SIG-M5 treated with dmso at 0.1 percent for 504 hours (cell line): ENCODE data around the gene LANCL3.
"Not testable (repeated sequence)": the region's sequence is repeated elsewhere in the genome, so short reads cannot be mapped to it uniquely, and the experiment has no call there.

Source experiments
- DNase-seq: peaks from one replicate; lab custom pipeline; 2025; ENCODE audit not compliant: unreplicated experiment; lab: John Stamatoyannopoulos, UW

The LANCL3 gene

DNA sequence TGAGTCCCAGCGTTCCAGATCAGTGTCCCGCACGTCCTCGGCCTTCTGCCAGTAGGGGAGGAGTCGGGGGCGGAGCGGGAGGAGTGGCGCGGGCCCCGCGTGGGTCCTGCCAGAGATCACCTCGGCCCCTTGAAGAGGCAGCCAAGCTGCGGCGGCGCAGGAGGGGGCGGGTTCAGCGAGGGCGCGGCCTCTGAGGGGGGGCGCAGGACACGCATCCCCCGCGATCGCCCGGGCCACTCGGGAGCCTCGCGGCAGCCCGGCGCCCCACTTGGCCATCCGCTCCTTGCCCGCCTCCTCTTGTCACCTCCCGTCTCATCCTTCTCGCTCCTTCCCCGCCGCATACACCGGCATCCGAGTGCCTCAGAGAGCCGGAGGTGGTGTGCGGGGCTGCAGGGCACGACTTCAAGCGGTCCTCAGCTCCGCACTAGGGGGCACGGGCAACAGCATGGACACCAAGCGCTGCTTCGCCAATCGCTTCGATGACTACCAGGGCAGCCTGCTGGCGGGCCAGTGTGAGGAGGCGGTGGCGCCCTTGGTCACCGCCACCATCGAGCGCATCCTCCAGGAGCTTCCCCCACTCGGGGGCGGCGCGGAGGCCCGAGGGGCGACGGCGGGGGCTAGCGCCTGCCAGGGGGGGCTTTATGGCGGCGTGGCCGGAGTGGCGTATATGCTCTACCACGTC lies at the start of gene LANCL3:
LANCL3 (plus strand) TSS at position 236 of the 682 bp plus-strand sequence; CDS start at position 446, 210 bp downstream.
- DNase-seq = not testable (repeated sequence)

DNA sequence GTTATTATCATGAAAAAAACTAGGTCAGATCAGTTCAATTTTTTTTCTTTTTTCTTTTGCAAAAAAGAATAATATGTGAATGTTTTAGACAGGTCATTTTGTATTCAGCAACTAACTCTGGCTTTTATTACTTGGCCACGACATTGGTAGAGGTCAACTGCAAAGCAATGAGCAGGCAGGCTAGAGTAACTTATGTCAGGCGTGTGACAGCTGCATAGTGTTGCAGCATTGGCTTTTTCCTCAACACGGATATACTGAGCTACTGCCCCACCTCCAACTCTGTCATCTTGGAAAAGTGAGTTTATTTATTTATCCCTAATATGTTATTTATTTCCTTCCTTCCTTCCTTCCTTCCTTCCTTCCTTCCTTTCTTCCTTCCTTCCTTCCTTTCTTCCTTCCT lies 47.8 kb upstream of the LANCL3 start:
- DNase-seq = not testable (repeated sequence)

DNA sequence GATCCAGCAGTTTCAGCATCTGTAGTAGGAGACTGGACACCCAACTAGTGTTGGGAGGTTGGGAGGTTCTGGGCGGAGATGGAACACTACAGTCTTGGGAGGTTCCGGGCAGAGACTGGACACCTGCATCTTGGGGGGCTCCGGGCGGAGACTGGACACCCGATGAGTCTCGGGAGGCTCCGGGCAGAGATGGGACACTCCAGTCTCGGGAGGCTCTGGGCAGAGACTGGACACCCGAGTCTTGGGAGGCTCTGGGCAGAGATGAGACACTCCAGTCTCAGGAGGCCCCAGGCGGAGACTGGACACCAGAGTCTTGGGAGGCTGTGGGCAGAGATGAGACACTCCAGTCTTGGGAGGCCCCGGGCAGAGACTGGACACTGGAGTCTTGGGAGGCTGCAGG lies 29.5 kb upstream of the LANCL3 start:
- no peak for DNase-seq

DNA sequence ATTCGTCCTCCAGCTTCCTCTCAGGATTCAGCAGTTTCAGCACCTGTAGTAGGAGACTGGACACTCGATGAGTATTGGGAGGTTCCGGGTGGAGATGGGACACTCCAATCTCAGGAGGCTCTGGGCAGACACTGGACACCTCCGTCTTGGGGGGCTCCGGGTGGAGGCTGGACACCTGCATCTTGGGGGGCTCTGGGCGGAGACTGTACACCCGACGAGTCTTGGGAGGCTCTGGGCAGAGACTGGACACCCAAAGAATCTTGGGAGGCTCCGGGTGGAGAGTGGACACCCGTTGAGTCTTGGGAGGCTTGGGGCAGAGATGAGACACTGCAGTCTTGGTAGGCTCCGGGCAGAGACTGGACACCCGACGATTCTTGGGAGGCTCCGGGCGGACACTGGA lies 28.7 kb upstream of the LANCL3 start:
- no peak for DNase-seq

DNA sequence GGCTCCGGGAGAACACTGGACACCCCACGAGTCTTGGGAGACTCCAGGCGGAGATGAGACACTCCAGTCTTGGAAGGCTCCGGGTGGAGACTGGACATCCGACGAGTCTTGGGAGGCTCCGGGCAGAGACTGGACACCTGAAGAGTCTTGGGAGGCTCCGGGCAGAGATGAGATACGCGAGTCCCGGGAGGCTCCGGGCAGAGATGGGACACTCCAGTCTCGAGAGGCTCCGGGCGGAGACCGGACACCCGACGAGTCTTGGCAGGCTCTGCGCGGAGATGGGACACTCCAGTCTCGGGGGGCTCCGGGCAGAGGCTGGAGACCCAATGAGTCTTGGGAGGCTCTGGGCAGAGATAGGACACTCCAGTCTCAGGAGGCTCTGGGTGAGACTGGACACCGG lies 28.1 kb upstream of the LANCL3 start:
- DNase-seq = no peak

DNA sequence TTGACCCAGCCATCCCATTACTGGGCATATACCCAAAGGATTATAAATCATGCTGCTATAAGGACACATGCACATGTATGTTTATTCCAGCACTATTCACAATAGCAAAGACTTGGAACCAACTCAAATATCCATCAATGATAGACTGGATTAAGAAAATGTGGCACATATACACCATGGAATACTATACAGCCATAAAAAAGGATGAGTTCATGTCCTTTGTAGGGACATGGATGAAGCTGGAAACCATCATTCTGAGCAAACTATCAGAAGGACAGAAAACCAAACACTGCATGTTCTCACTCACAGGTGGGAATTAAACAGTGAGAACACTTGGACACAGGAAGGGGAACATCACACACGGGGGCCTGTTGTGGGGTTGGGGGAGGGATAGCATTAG lies 26.9 kb upstream of the LANCL3 start:
- DNase-seq = not testable (repeated sequence)

DNA sequence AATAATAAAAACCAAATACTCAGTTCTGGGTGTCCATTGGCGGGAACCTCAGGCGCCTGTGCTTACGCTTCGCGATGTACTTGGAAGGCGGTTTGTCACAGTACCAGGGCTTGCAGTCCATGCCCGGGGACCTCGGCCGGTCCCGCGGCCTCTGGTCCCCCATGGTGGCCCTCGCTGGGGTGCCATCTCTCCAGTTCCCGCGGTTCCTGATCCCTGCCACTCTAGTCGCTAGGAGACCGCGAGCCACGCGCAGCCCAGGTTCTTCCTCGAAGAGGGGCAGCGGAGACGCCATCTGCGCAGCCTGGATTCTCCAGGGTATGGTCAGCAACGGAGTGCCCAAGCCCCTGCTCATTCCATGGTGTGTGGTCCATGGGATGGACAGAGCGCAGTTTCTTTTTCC lies 26.4 kb upstream of the LANCL3 start:
- no peak for DNase-seq

DNA sequence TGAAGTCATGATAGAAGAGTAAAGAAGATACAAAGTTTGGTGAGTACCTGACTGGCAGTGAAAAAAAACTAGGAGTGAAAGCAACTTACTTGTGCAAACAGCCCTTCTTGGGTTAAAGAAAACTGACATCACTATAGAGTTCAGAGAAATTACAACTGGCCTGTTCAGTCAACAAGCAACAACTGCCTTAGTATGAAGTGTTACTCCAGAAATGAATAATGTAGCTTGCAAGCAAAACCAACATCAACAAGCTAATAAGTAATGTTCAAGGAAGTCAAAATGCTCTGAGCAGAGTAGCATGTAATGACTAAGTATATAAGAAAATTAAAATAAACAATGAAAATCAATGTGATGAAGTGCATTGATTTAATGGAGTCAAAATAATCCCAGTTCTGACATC lies 21.8 kb upstream of the LANCL3 start:
- not testable (repeated sequence) for DNase-seq

DNA sequence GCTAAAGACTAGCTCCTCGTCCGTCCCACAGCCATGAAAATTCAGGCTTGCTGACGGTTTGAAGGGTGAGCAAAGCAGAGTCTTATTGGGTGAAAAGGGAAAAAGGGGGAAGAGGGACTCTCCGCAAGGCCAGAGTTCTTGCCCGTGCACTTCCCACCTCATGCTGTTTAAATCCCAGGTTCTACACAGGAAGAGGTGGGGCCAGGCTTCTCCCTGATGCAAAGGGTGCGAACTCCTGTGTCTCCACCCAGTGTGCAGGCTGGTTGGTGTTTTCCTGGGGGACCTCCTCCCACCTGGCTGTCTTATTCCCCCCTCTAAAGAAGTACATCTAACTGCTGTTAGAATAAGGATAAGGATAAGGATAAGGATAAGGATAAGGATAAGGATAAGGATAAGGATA lies 18.0 kb upstream of the LANCL3 start:
- DNase-seq = no peak

DNA sequence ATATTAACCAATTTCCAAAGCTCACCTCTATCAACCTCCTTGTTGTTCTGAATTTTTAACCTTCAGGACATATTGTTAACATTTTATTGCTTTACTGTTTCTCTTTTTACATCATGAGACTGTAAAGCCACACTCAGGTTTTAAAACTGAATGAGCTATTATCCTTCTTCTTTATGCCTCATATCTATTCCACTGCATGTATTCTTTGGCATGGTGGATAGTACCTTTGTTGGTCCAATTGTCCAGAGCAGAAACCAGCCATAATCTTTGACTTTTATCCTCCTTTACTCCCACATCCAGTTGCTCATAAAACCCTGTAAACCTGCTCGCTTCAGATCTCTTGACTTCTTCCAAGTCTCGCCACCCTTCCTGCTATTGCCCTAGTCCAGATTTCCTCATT lies 6.2 kb upstream of the LANCL3 start:
- DNase-seq = not testable (repeated sequence)

DNA sequence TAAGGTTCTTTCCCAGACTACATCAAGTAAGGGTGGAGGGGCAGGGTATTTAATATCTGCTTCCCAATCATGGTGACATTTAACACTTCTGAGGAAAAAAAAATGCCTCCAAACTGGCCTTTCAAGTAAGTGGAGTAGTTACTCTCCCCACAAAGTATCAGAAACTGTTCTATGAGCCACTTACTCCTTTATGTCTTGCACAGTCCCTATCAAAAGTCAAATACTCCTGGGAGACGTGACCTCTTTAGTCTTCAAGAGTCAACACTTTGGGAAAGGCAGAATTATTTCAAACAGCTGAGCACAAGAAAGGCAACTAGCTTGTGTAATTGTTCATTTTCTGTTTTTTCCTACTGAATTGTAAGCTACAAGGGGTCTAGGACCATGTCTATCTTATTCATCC lies 1.1 kb upstream of the LANCL3 start:
- not testable (repeated sequence) for DNase-seq

DNA sequence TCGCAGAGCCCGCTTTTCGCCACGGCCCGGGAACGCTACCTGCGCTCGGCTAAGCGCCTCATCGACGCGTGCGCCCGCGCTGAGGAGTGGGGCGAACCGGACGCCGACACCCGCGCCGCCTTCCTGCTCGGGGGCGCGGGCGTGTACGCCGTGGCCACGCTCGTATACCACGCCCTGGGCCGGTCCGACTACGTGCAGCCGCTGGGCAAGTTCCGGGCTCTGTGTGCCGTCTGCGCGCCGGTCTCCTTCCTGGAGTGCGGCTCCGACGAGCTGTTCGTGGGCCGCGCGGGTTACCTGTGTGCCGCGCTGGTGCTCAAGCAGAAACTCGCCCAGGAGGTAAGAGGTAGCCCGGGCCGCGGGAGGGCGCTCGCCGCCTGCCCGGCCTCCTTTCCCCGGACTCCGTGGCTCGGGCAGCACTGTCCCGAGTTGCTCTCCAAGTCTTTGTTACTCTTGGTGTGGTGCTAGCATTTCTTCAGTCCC lies 687 bp downstream of the LANCL3 start:
- not testable (repeated sequence) for DNase-seq

DNA sequence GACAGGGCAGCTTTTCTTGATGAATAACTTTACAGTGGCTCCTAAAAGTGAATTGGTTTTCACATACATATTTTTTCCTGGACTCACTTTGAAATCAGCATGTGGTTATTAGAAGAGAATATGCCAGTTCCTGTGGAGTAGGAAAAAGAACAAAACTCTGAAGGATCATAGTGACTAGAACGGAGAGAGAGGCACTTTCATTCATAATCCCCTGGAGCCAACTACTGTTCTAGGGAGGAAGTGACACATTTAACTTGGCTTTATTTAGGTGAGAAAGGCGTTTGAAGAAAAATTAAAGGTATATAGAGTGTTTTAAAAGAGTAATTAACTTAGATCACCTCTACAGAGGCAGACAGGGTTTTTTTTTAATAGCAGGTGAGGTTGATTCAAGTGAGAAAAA lies 1.7 kb downstream of the LANCL3 start:
- not testable (repeated sequence) for DNase-seq

DNA sequence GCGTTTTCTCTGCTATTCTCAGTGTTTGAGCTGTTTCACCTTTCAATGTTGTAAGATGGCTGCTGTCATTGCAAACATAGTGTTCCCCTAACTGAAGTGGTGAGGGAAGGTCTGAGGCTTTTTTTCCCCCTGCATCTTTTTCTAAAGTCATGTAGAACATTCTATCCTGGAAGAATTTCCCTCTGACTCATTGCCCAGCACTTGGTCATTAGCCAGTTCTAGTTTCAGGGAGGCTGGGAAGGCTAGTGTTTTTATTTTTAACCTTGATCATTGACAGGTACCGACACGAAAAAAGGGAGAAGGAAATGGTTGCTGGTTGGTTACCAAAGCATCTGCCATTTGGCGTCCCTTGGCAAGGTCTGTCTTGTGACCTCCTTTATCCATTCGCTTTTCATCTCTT lies 6.6 kb downstream of the LANCL3 start:
- DNase-seq = no peak

DNA sequence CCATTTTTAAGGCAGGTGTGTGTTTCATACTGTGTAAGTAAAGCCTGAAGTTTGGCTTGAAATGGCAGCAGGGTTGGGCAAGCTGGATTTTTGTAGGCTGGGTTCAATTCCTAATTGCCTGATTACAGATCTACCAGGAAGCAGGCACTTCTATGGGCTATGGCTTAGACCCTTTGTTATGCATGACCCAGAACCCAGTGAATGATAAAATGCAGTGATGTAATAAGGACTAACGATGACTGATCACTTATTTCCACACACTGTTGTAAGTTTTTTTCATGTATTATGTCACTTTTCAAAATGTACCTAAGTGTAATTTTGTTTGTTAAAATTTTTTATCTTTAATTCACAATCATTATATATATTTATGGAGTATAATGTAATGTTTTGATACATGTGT lies 8.6 kb downstream of the LANCL3 start:
- no peak for DNase-seq

DNA sequence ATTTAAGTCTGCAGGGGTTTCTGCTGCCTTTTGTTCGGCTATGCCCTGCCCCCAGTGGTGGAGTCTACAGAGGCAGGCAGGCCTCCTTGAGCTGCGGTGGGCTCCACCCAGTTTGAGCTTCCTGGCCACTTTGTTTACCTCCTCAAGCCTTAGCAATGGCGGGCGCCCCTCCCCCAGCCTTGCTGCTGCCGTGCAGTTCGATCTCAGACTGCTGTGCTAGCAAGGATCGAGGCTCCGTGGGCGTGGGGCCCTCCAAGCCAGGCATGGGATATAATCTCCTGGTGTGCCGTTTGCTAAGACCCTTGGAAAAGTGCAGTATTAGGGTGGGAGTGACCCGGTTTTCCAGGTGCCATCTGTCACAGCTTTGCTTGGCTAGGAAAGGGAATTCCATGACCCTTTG lies 15.9 kb downstream of the LANCL3 start:
- DNase-seq = not testable (repeated sequence)

DNA sequence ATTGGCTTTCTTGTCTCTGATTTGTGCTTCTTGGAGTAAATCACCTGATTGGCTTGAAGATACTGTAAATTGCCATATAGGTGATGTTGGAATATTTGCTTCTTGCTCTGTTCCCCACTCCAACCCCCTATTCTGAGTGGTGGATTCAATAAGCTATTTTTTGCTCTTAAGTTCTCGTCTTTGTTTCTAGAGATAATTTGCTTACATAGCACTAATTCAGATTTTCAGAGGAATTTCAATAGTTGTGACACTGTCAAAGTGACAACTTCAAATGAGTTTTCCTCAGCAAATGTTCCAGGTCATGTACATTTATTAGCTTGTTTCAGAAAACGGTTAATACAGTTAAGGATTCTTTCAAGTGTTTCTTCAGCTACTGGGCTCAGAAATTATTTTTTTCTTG lies 18.6 kb downstream of the LANCL3 start:
- no peak for DNase-seq

DNA sequence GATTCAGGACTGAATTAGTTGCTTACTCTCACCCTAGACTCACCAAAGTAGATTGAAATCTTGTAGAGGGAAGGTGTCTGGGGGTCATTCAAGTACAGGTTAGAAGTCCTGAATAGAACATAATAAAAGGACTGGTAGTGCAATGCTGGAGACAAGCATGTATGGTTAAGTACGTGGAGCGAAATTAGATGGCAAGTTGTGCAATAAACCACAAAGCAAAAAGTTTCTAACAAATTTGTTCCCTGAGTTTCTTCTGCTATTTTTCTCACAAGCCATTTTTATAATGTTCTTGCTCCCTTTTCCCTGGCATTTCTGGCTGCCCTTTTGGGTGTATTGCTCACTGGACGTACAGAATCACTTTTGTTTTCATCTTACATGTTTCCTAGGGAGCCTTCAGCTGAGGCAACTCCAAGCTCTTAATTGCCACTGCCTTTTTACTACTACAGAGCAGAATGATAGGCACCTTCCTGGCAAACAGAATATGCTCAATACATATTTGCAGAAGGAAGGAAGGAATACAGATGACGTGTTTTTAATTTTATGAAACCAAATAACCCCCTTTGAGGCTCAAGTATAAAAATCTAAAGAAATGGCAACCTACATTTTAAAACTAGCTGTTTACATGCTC lies 23.4 kb downstream of the LANCL3 start:
- peak; percentile 12 for DNase-seq

DNA sequence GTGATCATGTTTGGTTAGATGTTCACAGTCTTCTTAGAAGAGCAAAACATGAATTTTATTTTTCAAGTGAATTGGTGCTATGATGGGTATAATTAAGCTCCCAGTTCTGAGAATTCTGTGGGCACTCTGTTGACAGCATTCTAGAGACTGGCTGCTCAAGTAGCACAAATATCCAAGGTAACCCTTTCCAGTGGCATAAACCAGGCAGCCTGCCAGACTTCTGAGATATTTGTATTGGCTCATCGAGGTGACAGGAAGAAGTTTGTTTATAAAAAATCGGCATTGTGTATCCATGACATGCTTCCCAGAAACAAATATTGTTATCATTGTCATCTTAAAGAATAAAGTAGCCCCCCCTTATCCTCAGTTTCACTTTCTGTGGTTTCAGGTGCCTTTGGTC lies 28.3 kb downstream of the LANCL3 start:
- DNase-seq = no peak

DNA sequence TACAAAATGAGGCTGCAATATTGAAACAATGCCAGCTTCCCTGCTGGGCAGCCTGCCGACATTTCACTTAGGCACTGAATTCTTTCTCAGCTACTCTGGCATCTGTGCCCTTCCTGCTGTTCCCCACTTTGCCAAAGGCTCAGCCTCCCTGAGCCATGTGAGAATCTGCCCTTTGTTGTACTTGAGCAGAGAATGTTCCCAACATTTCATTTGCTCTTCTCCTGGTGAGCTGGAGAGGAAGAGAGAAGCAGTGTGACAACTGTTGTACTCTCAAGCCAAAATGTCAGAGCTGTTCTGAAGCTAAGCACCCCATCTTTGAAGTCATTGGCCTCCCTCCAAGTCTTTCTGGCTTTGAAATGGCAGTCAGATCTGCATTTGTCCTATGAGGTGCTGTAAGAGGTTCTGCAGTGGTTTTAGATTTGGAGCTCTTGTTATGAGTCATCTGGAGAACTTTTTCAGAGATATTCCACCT lies 32.5 kb downstream of the LANCL3 start:
- DNase-seq = no peak

DNA sequence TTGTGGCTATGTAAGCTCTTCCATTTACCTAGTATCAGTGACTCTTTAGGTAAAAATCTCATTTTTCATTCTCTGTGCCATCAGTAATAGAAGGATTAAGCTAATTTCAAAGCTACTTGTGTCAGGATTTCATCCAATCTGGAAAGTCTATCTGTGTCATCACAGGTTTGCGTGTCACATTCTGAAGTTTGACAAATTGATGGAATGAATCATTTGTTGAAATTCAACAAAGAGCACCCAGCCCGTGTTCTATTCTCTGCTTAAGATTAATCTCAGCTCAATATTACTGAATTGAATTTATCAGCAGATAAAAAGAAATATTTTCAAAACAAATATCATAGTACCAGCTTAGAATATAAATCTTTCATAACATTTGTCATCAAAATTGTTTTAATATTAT lies 35.8 kb downstream of the LANCL3 start:
- DNase-seq = no peak

DNA sequence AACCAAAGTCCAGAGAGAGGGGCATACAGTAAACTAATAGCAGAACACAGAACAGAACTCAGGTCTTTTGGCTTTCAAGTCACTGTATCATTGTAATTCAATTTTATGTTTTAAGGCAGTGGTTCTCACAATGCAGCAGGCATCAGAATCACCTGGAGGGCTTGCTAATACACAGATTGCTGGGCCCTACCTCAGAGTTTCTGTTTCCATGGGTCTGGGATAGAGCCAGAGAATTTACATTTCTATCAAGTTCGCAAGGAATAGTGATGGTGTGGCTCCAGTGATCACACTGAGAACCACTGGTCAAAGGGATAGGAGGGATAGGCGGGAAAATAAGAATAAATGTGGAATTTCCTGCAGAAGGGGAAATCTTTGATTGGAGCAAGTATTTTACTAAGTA lies 36.7 kb downstream of the LANCL3 start:
- DNase-seq = no peak

DNA sequence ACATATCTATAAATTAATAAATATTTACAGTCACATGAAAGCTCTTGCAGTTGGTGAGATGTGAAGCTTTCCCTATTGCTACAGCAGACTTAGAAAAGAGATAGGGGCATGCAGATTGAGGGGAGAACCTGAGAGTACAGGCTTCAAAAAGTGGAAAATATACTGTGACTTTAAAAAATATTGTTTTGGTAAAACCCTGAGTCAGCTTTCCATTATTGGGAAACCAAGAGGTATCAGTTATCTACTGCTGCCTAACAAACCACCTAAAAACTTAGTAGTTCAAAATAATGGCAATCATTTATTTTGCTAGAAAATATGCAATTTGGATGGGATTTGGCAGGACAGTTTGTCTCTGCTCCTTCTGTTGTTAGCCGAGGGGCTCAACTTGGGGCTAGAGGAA lies 38.3 kb downstream of the LANCL3 start:
- no peak for DNase-seq
